Measurements from ENCODE around the gene PARP15. TPM values are rescaled to one million over a fixed set of nuclear protein-coding genes. Genes with fewer than 3 reads are reported as not detected.

Gene PARP15
- total and polyA plus RNA-seq, 12 donors, result 0.12 to 4.3 (median 1.3) TPM

DNA sequence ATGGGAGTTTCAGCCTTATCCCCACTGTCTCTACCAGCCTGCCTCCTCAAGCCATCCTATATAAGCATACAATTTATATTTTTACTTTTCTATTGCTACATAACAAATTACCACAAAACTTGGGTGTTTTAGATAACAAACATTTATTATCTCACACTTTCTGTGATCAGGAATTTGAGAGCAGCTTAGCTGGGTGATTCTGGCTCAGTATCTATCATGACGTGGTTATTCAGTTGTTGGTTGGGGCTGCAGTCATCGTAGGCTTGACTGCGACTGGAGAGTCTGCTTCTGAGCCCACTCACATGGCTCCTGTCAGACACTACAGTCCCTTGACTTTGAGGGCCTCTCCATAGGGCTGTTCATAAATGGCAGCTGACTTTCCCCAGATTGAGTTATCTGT lies 20.7 kb downstream of the PARP15 start:
- H3K27ac ChIP-seq, result no peak overlapping the region
- 83 to 91% (median 88%) methylated on average over 3 of the region's 3 CpGs for WGBS, 4 donors
- H3K36me3 ChIP-seq (replicated peaks in 1 of 2), result no peaks in the 10 kb centered on the region
- H3K27me3 ChIP-seq, result no peaks in the 10 kb centered on the region
- DNase-seq, result no peak
- no peak for TF ChIP-seq CTCF (IDR thresholded peaks at IDR 0.05)
- no peak for TF ChIP-seq POLR2A (IDR thresholded peaks at IDR 0.05)
- H3K4me1 ChIP-seq (replicated peaks in 1 of 2), result no peaks in the 10 kb centered on the region
- H3K9me3 ChIP-seq (replicated peaks in 1 of 3), result no peaks in the 10 kb centered on the region
- no peak overlapping the region for H3K4me3 ChIP-seq
- intact Hi-C loops (cut with DNase I), result no loop called here

DNA sequence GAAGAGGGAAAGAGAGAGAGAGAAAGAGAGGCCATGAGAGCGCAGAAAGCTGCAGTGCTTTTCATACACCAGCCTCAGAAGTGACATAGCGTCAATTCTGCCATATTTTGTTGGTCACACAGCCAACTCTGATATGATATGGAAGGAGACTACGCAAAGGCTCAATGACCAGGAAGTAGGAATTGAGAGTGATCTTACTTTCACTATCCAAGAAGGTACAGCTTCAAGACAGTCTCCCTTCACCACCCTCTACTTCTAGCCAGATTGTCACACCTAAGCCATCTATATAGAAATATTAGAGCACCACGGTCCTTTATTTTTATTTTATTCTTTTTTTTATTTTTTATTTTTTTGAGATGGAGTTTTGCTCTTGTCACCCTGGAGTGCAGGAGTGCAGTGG lies 21.1 kb downstream of the PARP15 start:
- H3K9me3 ChIP-seq (replicated peaks in 1 of 3), result no peaks in the 10 kb centered on the region
- no peak for DNase-seq
- no peaks in the 10 kb centered on the region for H3K27me3 ChIP-seq
- TF ChIP-seq POLR2A (IDR thresholded peaks at IDR 0.05) (no peak), CTCF (IDR thresholded peaks at IDR 0.05) (no peak)
- H3K4me1 ChIP-seq (replicated peaks in 1 of 2), result no peaks in the 10 kb centered on the region
- WGBS, 4 donors, result 69 to 89% (median 77%) methylated on average over 4 of the region's 4 CpGs
- H3K27ac ChIP-seq, result no peak overlapping the region
- intact Hi-C loops (cut with DNase I), result no loop called here
- H3K4me3 ChIP-seq, result no peak overlapping the region
- no peaks in the 10 kb centered on the region for H3K36me3 ChIP-seq (replicated peaks in 1 of 2)

GRCh38 chr3:122602011-122602710 lies 24.7 kb downstream of the PARP15 start:
- no peaks in the 10 kb centered on the region for H3K36me3 ChIP-seq (replicated peaks in 1 of 2)
- H3K4me1 ChIP-seq (replicated peaks in 1 of 2), result no peaks in the 10 kb centered on the region
- H3K4me3 ChIP-seq, result no peak overlapping the region
- no peaks in the 10 kb centered on the region for H3K27me3 ChIP-seq
- TF ChIP-seq POLR2A (IDR thresholded peaks at IDR 0.05) (no peak), CTCF (IDR thresholded peaks at IDR 0.05) (no peak)
- no peaks in the 10 kb centered on the region for H3K9me3 ChIP-seq (replicated peaks in 1 of 3)
- DNase-seq, result no peak
- H3K27ac ChIP-seq, result no peak overlapping the region
- 41 to 65% (median 53%) methylated on average over 5 of the region's 5 CpGs for WGBS, 4 donors
- intact Hi-C loops (cut with DNase I), result no loop called here

DNA sequence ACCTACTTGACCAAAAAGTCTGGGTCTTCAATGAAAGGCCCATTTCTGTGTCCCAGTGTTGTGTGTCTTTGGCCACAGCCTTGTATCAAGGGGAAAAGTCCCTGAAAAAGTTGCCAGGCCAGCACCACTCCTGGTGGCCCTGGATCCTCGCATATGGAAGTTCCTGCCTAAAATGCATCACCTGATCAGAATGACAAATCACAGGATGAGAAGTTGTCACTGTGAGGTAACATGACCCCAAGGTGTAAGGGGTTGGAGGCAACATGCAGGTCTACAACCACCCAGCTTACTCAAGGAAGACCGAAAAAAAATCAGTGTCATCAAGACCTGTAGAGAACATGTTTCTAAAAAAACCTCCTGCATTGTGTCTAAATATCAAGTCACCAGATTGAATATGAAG lies 25.6 kb downstream of the PARP15 start:
- no peak for TF ChIP-seq CTCF (IDR thresholded peaks at IDR 0.05)
- TF ChIP-seq POLR2A (IDR thresholded peaks at IDR 0.05), result no peak
- intact Hi-C loops (cut with DNase I), result no loop called here
- Histone ChIP-seq H3K4me1 (replicated peaks in 1 of 2) (no peaks in the 10 kb centered on the region), H3K27me3 (no peaks in the 10 kb centered on the region), H3K4me3 (no peak overlapping the region), H3K9me3 (replicated peaks in 1 of 3) (no peaks in the 10 kb centered on the region), H3K36me3 (replicated peaks in 1 of 2) (no peaks in the 10 kb centered on the region), H3K27ac (no peak overlapping the region)
- DNase-seq, result no peak
- WGBS, 4 donors, result 67 to 78% (median 74%) methylated on average over 2 of the region's 2 CpGs

All from adrenal gland (tissue), 12 donors.